DOHH2 (cell line): ENCODE results near the gene PANK3.

Experiments
- H3F3A ChIP-seq: fragments of 200-600 bp; sonication (generic), shearing (Covaris generic); 2 replicates; pipeline ENCODE4 v1.6.0; 2016; ENCODE audit warnings: antibody characterized with exemption, mild to moderate bottlenecking; ENCODE audit not compliant: control insufficient read depth, insufficient read depth
- H3K27ac ChIP-seq: fragments of 200-600 bp; sonication (generic); 2 replicates; pipeline ENCODE4 v1.5.1; 2014; ENCODE audit warnings: low read depth, mild to moderate bottlenecking, low read length, moderate library complexity
- H3K27me3 ChIP-seq: fragments of 200-600 bp; sonication (generic); 2 replicates; pipeline ENCODE4 v1.6.1; 2014; ENCODE audit warnings: mild to moderate bottlenecking, low read length, mixed read lengths; ENCODE audit not compliant: control insufficient read depth
- H3K36me3 ChIP-seq: fragments of 200-600 bp; sonication (generic); 2 replicates; pipeline ENCODE4 v1.6.1; 2014; ENCODE audit warnings: mild to moderate bottlenecking, low read length, moderate library complexity, mixed read lengths; ENCODE audit not compliant: control insufficient read depth
- H3K4me1 ChIP-seq: fragments of 200-600 bp; sonication (generic); 2 replicates; pipeline ENCODE4 v1.6.1; 2014; ENCODE audit warnings: mild to moderate bottlenecking, low read length, mixed read lengths; ENCODE audit not compliant: control insufficient read depth
- H3K4me2 ChIP-seq: fragments of 200-600 bp; sonication (generic); 2 replicates; pipeline ENCODE4 v1.6.0; 2014; ENCODE audit warnings: mild to moderate bottlenecking, low read length, moderate library complexity
- H3K4me3 ChIP-seq: fragments of 200-600 bp; sonication (generic); 2 replicates; pipeline ENCODE4 v1.5.1; 2014; ENCODE audit warnings: mild to moderate bottlenecking, low read length, mixed read lengths
- H3K79me2 ChIP-seq: fragments of 200-600 bp; sonication (generic); 2 replicates; pipeline ENCODE4 v1.6.1; 2014; ENCODE audit warnings: mild to moderate bottlenecking, low read length, mixed read lengths; ENCODE audit not compliant: control insufficient read depth
- H3K9me2 ChIP-seq: fragments of 200-600 bp; sonication (generic); replicated peaks from 2 replicates; pipeline ENCODE4 v1.6.1; 2014; ENCODE audit warnings: mild to moderate bottlenecking, low read length, mixed read lengths; ENCODE audit not compliant: control insufficient read depth
- H3K9me3 ChIP-seq: fragments of 200-600 bp; sonication (generic); 2 replicates; pipeline ENCODE4 v1.6.1; 2014; ENCODE audit warnings: antibody characterized with exemption, low read length, mixed read lengths; ENCODE audit not compliant: control insufficient read depth, insufficient read depth
- H4K20me1 ChIP-seq: fragments of 200-600 bp; sonication (generic); 2 replicates; pipeline ENCODE4 v1.6.0; 2014; ENCODE audit warnings: low read depth, mild to moderate bottlenecking, antibody characterized with exemption, low read length, moderate library complexity; ENCODE audit not compliant: control insufficient read depth, insufficient read depth
- EZH2phosphoT487 ChIP-seq: fragments of 200-600 bp; sonication (generic); IDR thresholded peaks from 2 replicates; pipeline ENCODE4 v1.6.1; 2017; ENCODE audit warnings: borderline replicate concordance, mild to moderate bottlenecking, antibody characterized with exemption, low read length, moderate library complexity, mixed read lengths
- TF ChIP-seq, protein P1 (sequence below): fragments of 200-600 bp; sonication (generic); IDR thresholded peaks from one replicate; pipeline ENCODE4 v1.5.1; 2014; ENCODE audit warnings: antibody characterized with exemption, mild to moderate bottlenecking, low read depth, low read length; ENCODE audit not compliant: poor library complexity, severe bottlenecking

PANK3 gene

DNA sequence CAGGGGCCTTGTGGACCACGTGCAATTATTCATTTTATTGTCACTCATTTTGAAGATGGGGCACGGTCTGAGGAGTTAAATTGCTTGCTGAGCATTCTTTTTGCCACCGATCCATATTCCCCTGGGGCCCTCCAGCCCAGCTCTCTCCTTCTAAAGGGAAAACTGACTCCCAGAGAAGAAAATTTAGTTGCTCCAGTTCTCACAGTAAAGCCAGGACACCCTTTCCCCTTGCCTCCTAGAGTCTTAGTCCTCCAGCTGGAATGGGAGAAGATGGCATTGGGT lies 1.0 kb upstream of the PANK3 start:
- Histone ChIP-seq H4K20me1 (peaks cover 22% of the 10 kb centered on the region), H3K4me3 (peak overlapping the region; percentile 99), H3K79me2 (peaks cover 45% of the 10 kb centered on the region), H3K36me3 (peaks cover 37% of the 10 kb centered on the region), H3K9me2 (no peaks in the 10 kb centered on the region), H3F3A (no peaks in the 10 kb centered on the region), H3K9me3 (no peaks in the 10 kb centered on the region), H3K4me2 (peak overlapping the region; percentile 91), H3K27ac (peak overlapping the region; percentile 87), H3K4me1 (peaks cover 33% of the 10 kb centered on the region), H3K27me3 (peaks cover 2% of the 10 kb centered on the region; the same call in 1 of the 2 replicates)
- TF ChIP-seq EZH2phosphoT487, result no peak

DNA sequence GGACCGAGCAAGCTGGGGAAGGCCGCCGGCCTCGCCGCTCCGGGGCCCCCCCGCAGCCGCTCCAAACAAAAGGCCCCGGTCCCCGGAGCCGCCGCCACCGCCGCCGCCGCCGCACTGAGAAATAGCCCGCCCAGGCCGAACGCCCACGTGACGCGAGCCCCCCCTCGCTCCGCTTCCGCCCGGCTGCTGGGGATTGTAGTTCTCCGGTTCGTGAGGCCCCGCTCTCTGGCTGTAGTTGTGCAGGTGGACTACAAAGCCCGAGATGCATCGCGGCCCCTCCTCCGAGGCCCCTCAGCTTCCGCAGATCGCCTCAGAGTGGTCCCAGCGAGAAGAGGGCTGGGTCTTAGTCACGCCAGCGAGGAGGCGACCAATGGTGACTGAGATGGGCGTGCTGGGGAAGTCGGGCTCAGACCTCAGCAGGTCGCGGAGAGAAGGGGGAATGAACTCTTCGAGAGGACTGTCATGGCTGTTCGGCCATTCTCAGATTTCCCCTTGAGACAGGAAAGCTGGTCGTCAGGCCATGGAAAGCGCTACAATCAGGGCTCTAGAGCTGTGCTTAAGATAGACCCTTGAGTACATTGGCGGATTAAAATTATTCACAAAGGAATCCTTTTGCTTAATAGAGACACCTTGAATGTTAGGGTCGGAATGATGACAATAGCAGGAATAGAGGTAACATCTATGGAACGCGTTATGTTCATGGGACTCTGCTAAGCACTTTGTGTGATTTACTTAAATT lies 489 bp upstream of the PANK3 start:
- Histone ChIP-seq H3K4me2 (peak overlapping the region; percentile 91), H3K27ac (peak overlapping the region; percentile 87), H3K4me1 (peaks cover 38% of the 10 kb centered on the region), H3K9me3 (no peaks in the 10 kb centered on the region; the same call in 1 of the 2 replicates), H3K27me3 (no peaks in the 10 kb centered on the region), H3F3A (no peaks in the 10 kb centered on the region), H3K9me2 (no peaks in the 10 kb centered on the region), H3K4me3 (peak overlapping the region; percentile 99), H3K79me2 (peaks cover 50% of the 10 kb centered on the region), H4K20me1 (peaks cover 26% of the 10 kb centered on the region), H3K36me3 (peaks cover 42% of the 10 kb centered on the region)
- no peak for TF ChIP-seq EZH2phosphoT487
- TF ChIP-seq, protein P1, sequence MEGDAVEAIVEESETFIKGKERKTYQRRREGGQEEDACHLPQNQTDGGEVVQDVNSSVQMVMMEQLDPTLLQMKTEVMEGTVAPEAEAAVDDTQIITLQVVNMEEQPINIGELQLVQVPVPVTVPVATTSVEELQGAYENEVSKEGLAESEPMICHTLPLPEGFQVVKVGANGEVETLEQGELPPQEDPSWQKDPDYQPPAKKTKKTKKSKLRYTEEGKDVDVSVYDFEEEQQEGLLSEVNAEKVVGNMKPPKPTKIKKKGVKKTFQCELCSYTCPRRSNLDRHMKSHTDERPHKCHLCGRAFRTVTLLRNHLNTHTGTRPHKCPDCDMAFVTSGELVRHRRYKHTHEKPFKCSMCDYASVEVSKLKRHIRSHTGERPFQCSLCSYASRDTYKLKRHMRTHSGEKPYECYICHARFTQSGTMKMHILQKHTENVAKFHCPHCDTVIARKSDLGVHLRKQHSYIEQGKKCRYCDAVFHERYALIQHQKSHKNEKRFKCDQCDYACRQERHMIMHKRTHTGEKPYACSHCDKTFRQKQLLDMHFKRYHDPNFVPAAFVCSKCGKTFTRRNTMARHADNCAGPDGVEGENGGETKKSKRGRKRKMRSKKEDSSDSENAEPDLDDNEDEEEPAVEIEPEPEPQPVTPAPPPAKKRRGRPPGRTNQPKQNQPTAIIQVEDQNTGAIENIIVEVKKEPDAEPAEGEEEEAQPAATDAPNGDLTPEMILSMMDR, result no peak

DNA sequence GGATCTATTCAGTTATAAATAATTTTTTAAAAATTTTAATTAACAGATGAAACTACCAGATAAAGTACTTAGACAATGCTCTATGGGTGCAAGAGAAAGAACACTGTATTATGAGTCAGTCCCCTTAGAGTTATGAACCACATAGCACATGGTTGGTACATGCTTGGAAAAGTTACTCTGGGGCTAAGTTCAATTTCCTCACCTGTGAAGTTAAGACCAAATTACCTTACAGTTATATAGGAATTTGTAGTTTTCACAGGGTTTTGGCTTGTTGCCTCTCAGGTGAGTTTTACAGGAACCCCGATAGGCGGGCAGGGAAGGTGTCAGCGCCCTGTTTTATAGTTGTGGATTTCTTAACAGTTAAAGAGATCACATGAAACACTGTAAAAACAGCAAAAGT lies 1.2 kb downstream of the PANK3 start:
- Histone ChIP-seq H3K79me2 (peaks cover 60% of the 10 kb centered on the region), H3K9me3 (no peaks in the 10 kb centered on the region; the same call in 1 of the 2 replicates), H3K36me3 (peaks cover 49% of the 10 kb centered on the region), H3K4me1 (peaks cover 43% of the 10 kb centered on the region), H3K9me2 (no peaks in the 10 kb centered on the region), H4K20me1 (peaks cover 27% of the 10 kb centered on the region), H3K27ac (no peak overlapping the region; the same call in 1 of the 2 replicates), H3K4me2 (peak overlapping the region; percentile 90), H3K27me3 (no peaks in the 10 kb centered on the region), H3K4me3 (peak overlapping the region; percentile 99), H3F3A (no peaks in the 10 kb centered on the region)
- TF ChIP-seq, protein P1, result no peak
- TF ChIP-seq EZH2phosphoT487, result no peak
